HEK293 (cell line): ENCODE data around the gene KPNA5.
"Not testable (repeated sequence)": the region's sequence is repeated elsewhere in the genome, so short reads cannot be mapped to it uniquely, and the experiment has no call there.

ENCODE experiments used
- CTCF ChIA-PET: fragments of 350-600 bp; formaldehyde crosslinking; extraction: SDS; loops from one replicate; lab custom pipeline; 2021; ENCODE audit warnings: antibody characterized with exemption; lab: Yijun Ruan, JAX
- POLR2A ChIA-PET: fragments of 300-600 bp; formaldehyde crosslinking; extraction: SDS; loops from one replicate; lab custom pipeline; 2020; ENCODE audit warnings: antibody characterized with exemption, inconsistent platforms; lab: Yijun Ruan, JAX
- H3K27ac ChIP-seq: fragments of 200-500 bp; sonication (Bioruptor generic); 2 replicates; pipeline ENCODE4 v1.5.1; 2014; ENCODE audit warnings: low read depth, low read length, control low read depth, inconsistent platforms; ENCODE audit errors: extremely low read depth
- H3K36me3 ChIP-seq, 2 experiments: fragments of 200-500 bp in 1 of 2; sonication (Bioruptor generic) in 1 of 2; 1 replicate in 1 of 2; 2 replicates in 1 of 2; pipeline ENCODE4 v1.5.1; 2014 to 2017; ENCODE audit warnings: inconsistent platforms in 2 of 2, low read length in 2 of 2; ENCODE audit not compliant: control insufficient read depth in 2 of 2, insufficient read depth in 1 of 2
- H3K4me1 ChIP-seq: fragments of 200-500 bp; sonication (Bioruptor generic); 2 replicates; pipeline ENCODE4 v1.5.1; 2014; ENCODE audit warnings: mild to moderate bottlenecking, low read length, inconsistent platforms; ENCODE audit not compliant: control insufficient read depth, insufficient read depth
- H3K4me3 ChIP-seq: 2 replicates; pipeline ENCODE4 v1.5.1; 2011; ENCODE audit warnings: low read depth, mild to moderate bottlenecking, control low read depth, low read length, moderate library complexity
- H3K9me3 ChIP-seq: fragments of 200-500 bp; sonication (Bioruptor generic); 2 replicates; pipeline ENCODE4 v1.5.1; 2014; ENCODE audit warnings: low read depth, low read length, inconsistent platforms; ENCODE audit not compliant: control insufficient read depth, insufficient read depth
- FEZF1 ChIP-seq: fragments of 450-650 bp; formaldehyde crosslinking; IDR thresholded peaks from 2 replicates; pipeline ENCODE4 v1.5.1; 2016; ENCODE audit warnings: missing biosample characterization, missing genetic modification characterization
- IKZF3 ChIP-seq: fragments of 450-650 bp; IDR thresholded peaks from 2 replicates; pipeline ENCODE4 v1.5.0; 2018; ENCODE audit warnings: missing biosample characterization, mild to moderate bottlenecking, missing genetic modification characterization, moderate library complexity
- OSR2 ChIP-seq: fragments of 450-650 bp; formaldehyde crosslinking; IDR thresholded peaks from 2 replicates; pipeline ENCODE4 v1.5.1; 2016; ENCODE audit warnings: missing biosample characterization, missing genetic modification characterization
- ZIC2 ChIP-seq: fragments of 450-650 bp; formaldehyde crosslinking; IDR thresholded peaks from 2 replicates; pipeline ENCODE4 v1.5.1; 2016; ENCODE audit warnings: missing biosample characterization, missing genetic modification characterization
- ZNF146 ChIP-seq: fragments of 450-650 bp; formaldehyde crosslinking; IDR thresholded peaks from 2 replicates; pipeline ENCODE4 v1.5.1; 2016; ENCODE audit warnings: missing biosample characterization, missing genetic modification characterization
- ZNF2 ChIP-seq: fragments of 450-650 bp; formaldehyde crosslinking; IDR thresholded peaks from 2 replicates; pipeline ENCODE4 v1.5.1; 2016; ENCODE audit warnings: missing biosample characterization, missing genetic modification characterization
- ZNF707 ChIP-seq: fragments of 450-650 bp; formaldehyde crosslinking; IDR thresholded peaks from 2 replicates; pipeline ENCODE4 v1.5.1; 2016; ENCODE audit warnings: missing biosample characterization, missing genetic modification characterization
- ZNF843 ChIP-seq: fragments of 450-650 bp; formaldehyde crosslinking; IDR thresholded peaks from 2 replicates; pipeline ENCODE4 v1.5.1; 2016; ENCODE audit warnings: missing biosample characterization, missing genetic modification characterization
- ZSCAN30 ChIP-seq: fragments of 450-650 bp; IDR thresholded peaks from 2 replicates; pipeline ENCODE4 v1.5.1; 2018; ENCODE audit warnings: missing biosample characterization, mild to moderate bottlenecking, missing genetic modification characterization, moderate library complexity
- ZXDB ChIP-seq: fragments of 450-650 bp; formaldehyde crosslinking; IDR thresholded peaks from 2 replicates; pipeline ENCODE4 v1.5.1; 2016; ENCODE audit warnings: missing biosample characterization, missing genetic modification characterization
- TF ChIP-seq, protein P1 (sequence below): fragments of 450-650 bp; formaldehyde crosslinking; IDR thresholded peaks from 2 replicates; pipeline ENCODE4 v1.5.1; 2016; ENCODE audit warnings: missing biosample characterization, missing genetic modification characterization
- TF ChIP-seq, protein P2 (sequence below): fragments of 450-650 bp; formaldehyde crosslinking; IDR thresholded peaks from 2 replicates; pipeline ENCODE4 v1.5.1; 2016; ENCODE audit warnings: missing biosample characterization, missing genetic modification characterization
- TF ChIP-seq, protein P3 (sequence below): fragments of 450-650 bp; formaldehyde crosslinking; IDR thresholded peaks from 2 replicates; pipeline ENCODE4 v1.5.1; 2017; ENCODE audit warnings: missing biosample characterization, missing genetic modification characterization
- TF ChIP-seq, protein P4 (sequence below): fragments of 450-650 bp; formaldehyde crosslinking; IDR thresholded peaks from 2 replicates; pipeline ENCODE4 v1.5.1; 2017; ENCODE audit warnings: missing biosample characterization, missing genetic modification characterization
- TF ChIP-seq, protein P5 (sequence below): fragments of 450-650 bp; IDR thresholded peaks from 2 replicates; pipeline ENCODE4 v1.5.1; 2018; ENCODE audit warnings: missing biosample characterization, mild to moderate bottlenecking, missing genetic modification characterization

The KPNA5 gene

DNA sequence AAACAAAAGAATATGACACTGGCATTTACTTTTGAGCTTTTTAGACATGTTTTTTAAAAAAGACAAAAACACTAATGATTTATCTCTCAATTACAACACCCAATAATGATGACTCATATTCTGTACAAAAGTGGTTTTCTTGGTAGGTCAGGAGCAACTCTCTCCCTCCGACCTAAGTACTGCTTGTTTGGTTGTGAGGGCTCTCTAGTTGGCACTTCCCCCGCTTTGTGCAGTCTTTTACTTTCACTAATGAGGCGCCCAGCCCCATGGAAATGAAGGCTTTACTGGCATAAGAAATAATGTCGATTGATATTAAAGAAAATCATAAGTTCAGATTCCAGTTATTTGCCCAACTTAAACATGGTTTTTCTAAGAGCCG is 1.3 kb downstream of the KPNA5 start (continued):
- TF ChIP-seq, protein P1, sequence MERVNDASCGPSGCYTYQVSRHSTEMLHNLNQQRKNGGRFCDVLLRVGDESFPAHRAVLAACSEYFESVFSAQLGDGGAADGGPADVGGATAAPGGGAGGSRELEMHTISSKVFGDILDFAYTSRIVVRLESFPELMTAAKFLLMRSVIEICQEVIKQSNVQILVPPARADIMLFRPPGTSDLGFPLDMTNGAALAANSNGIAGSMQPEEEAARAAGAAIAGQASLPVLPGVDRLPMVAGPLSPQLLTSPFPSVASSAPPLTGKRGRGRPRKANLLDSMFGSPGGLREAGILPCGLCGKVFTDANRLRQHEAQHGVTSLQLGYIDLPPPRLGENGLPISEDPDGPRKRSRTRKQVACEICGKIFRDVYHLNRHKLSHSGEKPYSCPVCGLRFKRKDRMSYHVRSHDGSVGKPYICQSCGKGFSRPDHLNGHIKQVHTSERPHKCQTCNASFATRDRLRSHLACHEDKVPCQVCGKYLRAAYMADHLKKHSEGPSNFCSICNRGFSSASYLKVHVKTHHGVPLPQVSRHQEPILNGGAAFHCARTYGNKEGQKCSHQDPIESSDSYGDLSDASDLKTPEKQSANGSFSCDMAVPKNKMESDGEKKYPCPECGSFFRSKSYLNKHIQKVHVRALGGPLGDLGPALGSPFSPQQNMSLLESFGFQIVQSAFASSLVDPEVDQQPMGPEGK (tag by site-specific recombination): no peak
- no peak for TF ChIP-seq ZNF707 (tag by site-specific recombination)

DNA sequence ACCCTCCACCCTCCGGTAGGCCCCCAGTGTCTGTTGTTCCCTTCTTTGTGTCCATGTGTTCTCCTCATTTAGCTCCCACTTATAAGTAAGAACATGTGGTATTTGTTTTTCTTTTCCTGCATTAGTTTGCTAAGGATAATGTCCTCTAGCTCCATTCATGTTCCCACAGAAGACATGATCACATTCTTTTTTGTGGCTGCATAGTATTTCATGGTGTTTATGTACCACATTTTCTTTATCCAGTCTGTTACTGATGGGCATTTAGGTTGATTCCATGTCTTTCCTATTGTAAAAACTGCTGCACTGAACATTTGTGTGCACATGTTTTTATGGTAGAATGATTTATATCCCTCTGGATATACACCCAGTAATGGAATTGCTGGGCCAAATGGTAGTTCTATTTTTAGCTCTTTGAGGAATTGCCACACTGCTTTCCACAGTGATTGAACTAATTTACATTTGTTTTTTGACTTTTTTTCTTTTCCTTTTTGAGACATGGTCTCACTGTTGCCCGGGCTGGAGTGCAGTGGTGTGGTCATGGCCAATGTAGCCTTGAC is 4.5 kb downstream of the KPNA5 start:
- POLR2A ChIA-PET: no interaction called here
- no peaks in the 10 kb centered on the region for H3K9me3 ChIP-seq
- peaks cover 18% of the 10 kb centered on the region for H3K4me1 ChIP-seq
- no peak overlapping the region for H3K27ac ChIP-seq
- peaks cover 0 to 22% of the 10 kb centered on the region in 2 experiments; a peak in 2 of 3 replicates for H3K36me3 ChIP-seq
- CTCF ChIA-PET: no interaction called here
- H3K4me3 ChIP-seq: no peak overlapping the region
- TF ChIP-seq ZSCAN30 (tag by site-specific recombination): no peak
- TF ChIP-seq, protein P2, sequence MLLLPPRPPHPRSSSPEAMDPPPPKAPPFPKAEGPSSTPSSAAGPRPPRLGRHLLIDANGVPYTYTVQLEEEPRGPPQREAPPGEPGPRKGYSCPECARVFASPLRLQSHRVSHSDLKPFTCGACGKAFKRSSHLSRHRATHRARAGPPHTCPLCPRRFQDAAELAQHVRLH (tag by site-specific recombination): peak; percentile 89
- TF ChIP-seq ZNF146: peak; percentile 97
- TF ChIP-seq, all 188 proteins: peak for 2

DNA sequence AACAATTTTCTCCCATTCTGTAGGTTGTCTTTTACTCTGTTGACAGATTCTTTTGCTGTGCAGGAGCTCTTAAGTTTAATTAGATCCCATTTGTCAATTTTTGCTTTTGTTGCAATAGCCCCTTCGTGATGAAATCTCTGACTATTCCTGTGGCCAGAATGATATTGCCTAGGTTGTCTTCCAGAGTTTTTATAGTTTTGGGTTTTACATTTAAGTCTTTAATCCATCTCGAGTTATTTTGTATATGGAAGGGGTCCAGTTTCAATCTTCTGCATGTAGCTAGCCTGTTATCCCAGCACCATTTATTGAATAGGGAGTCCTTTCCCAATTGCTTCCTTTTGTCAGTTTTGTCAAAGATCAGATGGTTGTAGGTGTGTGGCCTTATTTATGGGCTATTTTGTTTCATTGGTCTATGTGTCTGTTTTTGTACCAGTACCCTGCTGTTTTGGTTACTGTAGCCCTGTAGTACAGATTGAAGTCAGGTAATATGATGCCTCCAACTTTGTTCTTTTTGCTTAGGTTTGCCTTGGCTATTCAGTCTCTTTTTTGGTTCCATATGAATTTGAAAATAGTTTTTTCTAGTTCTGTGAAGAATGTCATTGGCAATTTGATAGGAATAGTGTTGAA is 5.6 kb downstream of the KPNA5 start:
- H3K4me1 ChIP-seq: peaks cover 18% of the 10 kb centered on the region
- H3K4me3 ChIP-seq, CTCF ChIA-PET, POLR2A ChIA-PET, H3K27ac ChIP-seq, H3K9me3 ChIP-seq: not testable (repeated sequence)
- H3K36me3 ChIP-seq: peaks cover 6 to 29% of the 10 kb centered on the region in 2 experiments; a peak in 2 of 3 replicates
- 0 out of 2 replicates have a peak, but pooled peaks have one; percentile 15 for TF ChIP-seq ZIC2 (tag by site-specific recombination)
- TF ChIP-seq, protein P3, sequence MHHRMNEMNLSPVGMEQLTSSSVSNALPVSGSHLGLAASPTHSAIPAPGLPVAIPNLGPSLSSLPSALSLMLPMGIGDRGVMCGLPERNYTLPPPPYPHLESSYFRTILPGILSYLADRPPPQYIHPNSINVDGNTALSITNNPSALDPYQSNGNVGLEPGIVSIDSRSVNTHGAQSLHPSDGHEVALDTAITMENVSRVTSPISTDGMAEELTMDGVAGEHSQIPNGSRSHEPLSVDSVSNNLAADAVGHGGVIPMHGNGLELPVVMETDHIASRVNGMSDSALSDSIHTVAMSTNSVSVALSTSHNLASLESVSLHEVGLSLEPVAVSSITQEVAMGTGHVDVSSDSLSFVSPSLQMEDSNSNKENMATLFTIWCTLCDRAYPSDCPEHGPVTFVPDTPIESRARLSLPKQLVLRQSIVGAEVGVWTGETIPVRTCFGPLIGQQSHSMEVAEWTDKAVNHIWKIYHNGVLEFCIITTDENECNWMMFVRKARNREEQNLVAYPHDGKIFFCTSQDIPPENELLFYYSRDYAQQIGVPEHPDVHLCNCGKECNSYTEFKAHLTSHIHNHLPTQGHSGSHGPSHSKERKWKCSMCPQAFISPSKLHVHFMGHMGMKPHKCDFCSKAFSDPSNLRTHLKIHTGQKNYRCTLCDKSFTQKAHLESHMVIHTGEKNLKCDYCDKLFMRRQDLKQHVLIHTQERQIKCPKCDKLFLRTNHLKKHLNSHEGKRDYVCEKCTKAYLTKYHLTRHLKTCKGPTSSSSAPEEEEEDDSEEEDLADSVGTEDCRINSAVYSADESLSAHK (tag by site-specific recombination): peak; percentile 56
- peak; percentile 64; the same call in 1 of the 2 replicates for TF ChIP-seq ZNF2 (tag by site-specific recombination)
- TF ChIP-seq, protein P4, sequence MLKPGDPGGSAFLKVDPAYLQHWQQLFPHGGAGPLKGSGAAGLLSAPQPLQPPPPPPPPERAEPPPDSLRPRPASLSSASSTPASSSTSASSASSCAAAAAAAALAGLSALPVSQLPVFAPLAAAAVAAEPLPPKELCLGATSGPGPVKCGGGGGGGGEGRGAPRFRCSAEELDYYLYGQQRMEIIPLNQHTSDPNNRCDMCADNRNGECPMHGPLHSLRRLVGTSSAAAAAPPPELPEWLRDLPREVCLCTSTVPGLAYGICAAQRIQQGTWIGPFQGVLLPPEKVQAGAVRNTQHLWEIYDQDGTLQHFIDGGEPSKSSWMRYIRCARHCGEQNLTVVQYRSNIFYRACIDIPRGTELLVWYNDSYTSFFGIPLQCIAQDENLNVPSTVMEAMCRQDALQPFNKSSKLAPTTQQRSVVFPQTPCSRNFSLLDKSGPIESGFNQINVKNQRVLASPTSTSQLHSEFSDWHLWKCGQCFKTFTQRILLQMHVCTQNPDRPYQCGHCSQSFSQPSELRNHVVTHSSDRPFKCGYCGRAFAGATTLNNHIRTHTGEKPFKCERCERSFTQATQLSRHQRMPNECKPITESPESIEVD (tag by site-specific recombination): peak; percentile 95
- peak; percentile 97 for TF ChIP-seq FEZF1 (tag by site-specific recombination)
- TF ChIP-seq OSR2 (tag by site-specific recombination): peak; percentile 36; the same call in 1 of the 2 replicates
- TF ChIP-seq, protein P5, sequence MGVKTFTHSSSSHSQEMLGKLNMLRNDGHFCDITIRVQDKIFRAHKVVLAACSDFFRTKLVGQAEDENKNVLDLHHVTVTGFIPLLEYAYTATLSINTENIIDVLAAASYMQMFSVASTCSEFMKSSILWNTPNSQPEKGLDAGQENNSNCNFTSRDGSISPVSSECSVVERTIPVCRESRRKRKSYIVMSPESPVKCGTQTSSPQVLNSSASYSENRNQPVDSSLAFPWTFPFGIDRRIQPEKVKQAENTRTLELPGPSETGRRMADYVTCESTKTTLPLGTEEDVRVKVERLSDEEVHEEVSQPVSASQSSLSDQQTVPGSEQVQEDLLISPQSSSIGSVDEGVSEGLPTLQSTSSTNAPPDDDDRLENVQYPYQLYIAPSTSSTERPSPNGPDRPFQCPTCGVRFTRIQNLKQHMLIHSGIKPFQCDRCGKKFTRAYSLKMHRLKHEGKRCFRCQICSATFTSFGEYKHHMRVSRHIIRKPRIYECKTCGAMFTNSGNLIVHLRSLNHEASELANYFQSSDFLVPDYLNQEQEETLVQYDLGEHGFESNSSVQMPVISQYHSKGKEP (tag by site-specific recombination): 0 out of 2 replicates have a peak, but pooled peaks have one; percentile 6
- TF ChIP-seq ZXDB (tag by site-specific recombination): peak; percentile 71
- TF ChIP-seq IKZF3 (tag by site-specific recombination): peak; percentile 22; the same call in 1 of the 2 replicates
- TF ChIP-seq ZNF843 (tag by site-specific recombination): peak; percentile 78
